ENCODE data around the gene MAGI2. TPM values are rescaled to one million over a fixed set of nuclear protein-coding genes. Genes with fewer than 3 reads are reported as not detected.
"Not testable (repeated sequence)": the region's sequence is repeated elsewhere in the genome, so short reads cannot be mapped to it uniquely, and the experiment has no call there.

The MAGI2 gene
- total RNA-seq, 1 experiment from 2014 or later, result 14.3 TPM

DNA sequence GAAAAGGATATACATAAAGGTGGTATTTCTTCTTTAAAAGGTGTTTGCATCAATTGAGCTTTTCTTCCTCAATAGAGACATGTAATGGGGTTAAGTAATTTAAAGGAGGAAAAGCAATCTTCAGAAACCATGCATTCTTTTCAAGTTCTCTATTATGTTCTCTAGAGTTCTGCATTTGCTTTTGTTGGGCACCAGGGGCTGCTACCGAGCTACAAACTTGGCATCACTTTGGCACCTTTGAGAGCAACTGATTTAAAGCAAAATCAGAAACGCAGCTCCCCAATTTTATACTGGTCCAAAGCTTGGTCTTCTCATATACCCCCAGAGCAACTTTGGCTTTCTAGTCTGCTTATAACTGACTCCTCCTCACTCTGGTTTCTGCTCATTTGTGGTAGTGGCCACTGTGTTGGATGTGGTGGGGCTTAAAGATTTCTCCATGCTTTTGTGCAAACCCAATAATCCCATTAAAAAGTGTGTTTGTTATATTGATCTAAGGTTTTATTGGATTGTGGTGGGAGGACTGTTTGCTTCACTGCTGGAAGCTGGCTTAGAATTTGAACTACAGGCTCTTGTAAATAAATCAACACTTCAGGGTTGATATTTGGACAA is 942.8 kb downstream of the MAGI2 start:
- Histone ChIP-seq H2BK20ac (ENCODE audit: low read depth, low read length, poor library complexity, severe bottlenecking) (no peak overlapping the region), H4K8ac (replicated peaks; ENCODE audit: insufficient read length, low read depth, low read length) (no peak overlapping the region), H2BK15ac (ENCODE audit: low read depth, low read length) (no peak overlapping the region), H3K23ac (ENCODE audit: insufficient read length, low read depth, low read length) (no peak overlapping the region), H3K18ac (ENCODE audit: insufficient read length, low read depth, low read length) (no peak overlapping the region), H2BK120ac (ENCODE audit: low read depth, low read length, poor library complexity, severe bottlenecking) (no peak overlapping the region), H3T11ph (ENCODE audit: low read length) (no peak overlapping the region), H3K27me3 (ENCODE audit: insufficient read depth, low read length) (no peaks in the 10 kb centered on the region), H3K4ac (ENCODE audit: low read depth, low read length) (no peak overlapping the region), H3K79me1 (ENCODE audit: insufficient read depth, low read depth, low read length, poor library complexity, severe bottlenecking) (no peaks in the 10 kb centered on the region), H3K4me2 (ENCODE audit: insufficient read depth, insufficient read length, low read length) (no peak overlapping the region), H4K91ac (ENCODE audit: insufficient read length, low read depth, low read length) (no peak overlapping the region), H2AFZ (ENCODE audit: low read length) (no peak overlapping the region), H3K9ac (ENCODE audit: extremely low read depth, insufficient read length, low read length) (no peak overlapping the region), H4K5ac (ENCODE audit: insufficient read length, low read depth, low read length) (no peak overlapping the region), H3K27ac (ENCODE audit: insufficient read length, low read depth, low read length) (no peak overlapping the region), H3K56ac (ENCODE audit: insufficient read length, low read depth, low read length) (no peak overlapping the region), H2BK12ac (ENCODE audit: insufficient read length, low read depth, low read length) (no peak overlapping the region), H4K20me1 (ENCODE audit: control insufficient read depth, insufficient read depth, insufficient read length) (no peaks in the 10 kb centered on the region), H3K14ac (ENCODE audit: insufficient read depth, low read length) (no peak overlapping the region), H2BK5ac (ENCODE audit: insufficient read length, low read length) (no peak overlapping the region), H3K9me3 (ENCODE audit: control insufficient read depth, low read depth, low read length) (no peaks in the 10 kb centered on the region), H3K23me2 (ENCODE audit: insufficient read length, low read depth, low read length, poor library complexity, severe bottlenecking) (no peaks in the 10 kb centered on the region), H2AK5ac (ENCODE audit: insufficient read length, low read length) (no peak overlapping the region), H3K79me2 (ENCODE audit: insufficient read depth, low read length) (no peaks in the 10 kb centered on the region), H3K4me1 (ENCODE audit: insufficient read depth, low read length) (peaks cover 5% of the 10 kb centered on the region; the same call in 1 of the 2 replicates)
- no peaks in the 10 kb centered on the region; the same call in 1 of the 2 replicates for H3K27me3 Mint-ChIP-seq (ENCODE audit: low read depth)
- H3K9me3 Mint-ChIP-seq, result no peaks in the 10 kb centered on the region
- no peak overlapping the region for H3K4me3 Mint-ChIP-seq
- no peaks in the 10 kb centered on the region; a peak in 1 of 7 replicates for H3K36me3 Mint-ChIP-seq (ENCODE audit: insufficient read depth in 1 of 3, low read depth in 3 of 3)
- DNase-seq, result peak; percentile 60
- peaks cover 16 to 23% of the 10 kb centered on the region in 2 experiments for H3K4me1 Mint-ChIP-seq
- TF ChIP-seq CTCF (conservative IDR thresholded peaks at IDR 0.05), result peak; percentile 85
- 0 out of 7 replicates have a peak overlapping the region, but pooled peaks of 1 of the 3 experiments have one; percentile 16 for H3K27ac Mint-ChIP-seq
- no CpG with 5 or more reads among the region's 2 CpGs for WGBS (ENCODE audit: extremely low coverage, insufficient read length, low lambda C conversion rate)

- not testable (repeated sequence) for H2BK5ac ChIP-seq (ENCODE audit: insufficient read length, low read length); H3K9me3 Mint-ChIP-seq; H2BK20ac ChIP-seq (ENCODE audit: low read depth, low read length, poor library complexity, severe bottlenecking); H3K4ac ChIP-seq (ENCODE audit: low read depth, low read length); H4K20me1 ChIP-seq (ENCODE audit: control insufficient read depth, insufficient read depth, insufficient read length); H3K27ac ChIP-seq (ENCODE audit: insufficient read length, low read depth, low read length); H3K14ac ChIP-seq (ENCODE audit: insufficient read depth, low read length); H3K23me2 ChIP-seq (ENCODE audit: insufficient read length, low read depth, low read length, poor library complexity, severe bottlenecking); H2BK120ac ChIP-seq (ENCODE audit: low read depth, low read length, poor library complexity, severe bottlenecking); H3K18ac ChIP-seq (ENCODE audit: insufficient read length, low read depth, low read length); H3K23ac ChIP-seq (ENCODE audit: insufficient read length, low read depth, low read length); H3K56ac ChIP-seq (ENCODE audit: insufficient read length, low read depth, low read length); H4K91ac ChIP-seq (ENCODE audit: insufficient read length, low read depth, low read length); H2BK15ac ChIP-seq (ENCODE audit: low read depth, low read length); H4K5ac ChIP-seq (ENCODE audit: insufficient read length, low read depth, low read length); H3K9me3 ChIP-seq (ENCODE audit: control insufficient read depth, low read depth, low read length); H3K36me3 Mint-ChIP-seq (ENCODE audit: insufficient read depth in 1 of 3, low read depth in 3 of 3); H3K79me1 ChIP-seq (ENCODE audit: insufficient read depth, low read depth, low read length, poor library complexity, severe bottlenecking); H3K79me2 ChIP-seq (ENCODE audit: insufficient read depth, low read length); H4K8ac ChIP-seq (replicated peaks; ENCODE audit: insufficient read length, low read depth, low read length); H3K4me1 ChIP-seq (ENCODE audit: insufficient read depth, low read length); H3K4me3 Mint-ChIP-seq; H3K9ac ChIP-seq (ENCODE audit: extremely low read depth, insufficient read length, low read length); H3K4me2 ChIP-seq (ENCODE audit: insufficient read depth, insufficient read length, low read length); H2BK12ac ChIP-seq (ENCODE audit: insufficient read length, low read depth, low read length); H3K27me3 Mint-ChIP-seq (ENCODE audit: low read depth); H2AK5ac ChIP-seq (ENCODE audit: insufficient read length, low read length); H2AFZ ChIP-seq (ENCODE audit: low read length); H3T11ph ChIP-seq (ENCODE audit: low read length); H3K27ac Mint-ChIP-seq; H3K4me1 Mint-ChIP-seq; H3K27me3 ChIP-seq (ENCODE audit: insufficient read depth, low read length); DNase-seq
- no CpG with 5 or more reads among the region's 2 CpGs for WGBS (ENCODE audit: extremely low coverage, insufficient read length, low lambda C conversion rate)
These were observed 950.2 kb downstream of the MAGI2 start for GRCh38 chr7:78503301-78503700.
